ENCODE data around the gene STK32B.

- TF ChIP-seq CTCF (IDR thresholded peaks at IDR 0.05) (no peak), POLR2A (IDR thresholded peaks at IDR 0.05) (no peak), POLR2AphosphoS5 (IDR thresholded peaks at IDR 0.05) (no peak), EP300 (IDR thresholded peaks at IDR 0.05) (no peak)
Observed at GRCh38 chr4:5458676-5459075, 407.4 kb downstream of the STK32B start.

Measured in upper lobe of left lung (tissue), 4 donors.